ENCODE measurements around the gene SMAD9. TPM values are rescaled to one million over a fixed set of nuclear protein-coding genes. Genes with fewer than 3 reads are reported as not detected.
A peak's percentile ranks its signal among the peaks of the same experiment; 100 is the strongest.

SMAD9 gene
- total RNA-seq, 2 experiments from 2014 or later: 0.05 TPM; not detected in 1

GRCh38 chr13:36850790-36851438 lies 69.1 kb downstream of the SMAD9 start:
- intact Hi-C loops (cut with micrococcal nuclease): no loop called here
- no peaks in the 10 kb centered on the region for H3K4me1 Mint-ChIP-seq (ENCODE audit: low read depth)
- DNase-seq: peak; percentile 34
- CTCF ChIA-PET: interaction anchor here (0.6 kb wide), 1 partner anchor 18 kb away, joined by 3 read pairs; no protein-coding TSS in a partner anchor
- H3K4me3 Mint-ChIP-seq: no peak overlapping the region
- H3K27me3 Mint-ChIP-seq (ENCODE audit: low read depth): peaks cover 10% of the 10 kb centered on the region
- no peaks in the 10 kb centered on the region for H3K36me3 Mint-ChIP-seq (ENCODE audit: low read depth)
- no peaks in the 10 kb centered on the region for H3K9me3 Mint-ChIP-seq
- H3K27ac Mint-ChIP-seq: no peak overlapping the region

GRCh38 chr13:36848199-36848982 lies 71.6 kb downstream of the SMAD9 start:
- intact Hi-C loops (cut with micrococcal nuclease): no loop called here
- DNase-seq: peak; percentile 12
- Mint-ChIP-seq H3K9me3 (no peaks in the 10 kb centered on the region), H3K4me1 (ENCODE audit: low read depth) (no peaks in the 10 kb centered on the region), H3K4me3 (no peak overlapping the region), H3K27ac (no peak overlapping the region), H3K36me3 (ENCODE audit: low read depth) (no peaks in the 10 kb centered on the region), H3K27me3 (ENCODE audit: low read depth) (peaks cover 7% of the 10 kb centered on the region)
- CTCF ChIA-PET: interaction anchor here (0.7 to 1.1 kb wide), 5 partner anchors 10 to 86 kb away, joined by 3 read pairs; no protein-coding TSS in a partner anchor

- H3K4me3 Mint-ChIP-seq: no peak overlapping the region
- H3K36me3 Mint-ChIP-seq (ENCODE audit: low read depth): no peaks in the 10 kb centered on the region
- H3K4me1 Mint-ChIP-seq (ENCODE audit: low read depth): no peaks in the 10 kb centered on the region
- H3K27me3 Mint-ChIP-seq (ENCODE audit: low read depth): peaks cover 4% of the 10 kb centered on the region
- no peak for DNase-seq
- no peaks in the 10 kb centered on the region for H3K9me3 Mint-ChIP-seq
- no peak overlapping the region for H3K27ac Mint-ChIP-seq
- intact Hi-C loops (cut with micrococcal nuclease): no loop called here
- CTCF ChIA-PET: interaction anchor here (1.5 kb wide), 1 partner anchor 12 kb away, joined by 6 read pairs; no protein-coding TSS in a partner anchor
Measured at GRCh38 chr13:36847606-36848005, 72.4 kb downstream of the SMAD9 start.

- intact Hi-C loops (cut with micrococcal nuclease): loop anchor here (1.0 kb wide), 1 partner anchor 421 kb away; no protein-coding TSS in a partner anchor
- no peaks in the 10 kb centered on the region for H3K27me3 Mint-ChIP-seq (ENCODE audit: low read depth)
- CTCF ChIA-PET: interaction anchor here (0.9 to 1.0 kb wide), 2 partner anchors 420 to 422 kb away, joined by 3 read pairs; no protein-coding TSS in a partner anchor
- H3K4me1 Mint-ChIP-seq (ENCODE audit: low read depth): no peaks in the 10 kb centered on the region
- H3K4me3 Mint-ChIP-seq: no peak overlapping the region
- no peak overlapping the region for H3K27ac Mint-ChIP-seq
- no peaks in the 10 kb centered on the region for H3K9me3 Mint-ChIP-seq
- no peak for DNase-seq
- H3K36me3 Mint-ChIP-seq (ENCODE audit: low read depth): no peaks in the 10 kb centered on the region
Measured at GRCh38 chr13:36841391-36841790, 78.6 kb downstream of the SMAD9 start.

GRCh38 chr13:36840718-36841250 lies 79.3 kb downstream of the SMAD9 start:
- Mint-ChIP-seq H3K36me3 (ENCODE audit: low read depth) (no peaks in the 10 kb centered on the region), H3K4me3 (no peak overlapping the region), H3K9me3 (no peaks in the 10 kb centered on the region), H3K27ac (no peak overlapping the region), H3K27me3 (ENCODE audit: low read depth) (no peaks in the 10 kb centered on the region), H3K4me1 (ENCODE audit: low read depth) (no peaks in the 10 kb centered on the region)
- no peak for DNase-seq
- CTCF ChIA-PET: interaction anchor here (0.9 kb wide), 1 partner anchor 419 kb away, joined by 3 read pairs; no protein-coding TSS in a partner anchor
- intact Hi-C loops (cut with micrococcal nuclease): loop anchor here (1.0 kb wide), 1 partner anchor 420 kb away; no protein-coding TSS in a partner anchor

GRCh38 chr13:36839981-36840380 lies 80.1 kb downstream of the SMAD9 start:
- Mint-ChIP-seq H3K27me3 (ENCODE audit: low read depth) (no peaks in the 10 kb centered on the region), H3K9me3 (no peaks in the 10 kb centered on the region), H3K27ac (no peak overlapping the region), H3K36me3 (ENCODE audit: low read depth) (no peaks in the 10 kb centered on the region), H3K4me3 (no peak overlapping the region), H3K4me1 (ENCODE audit: low read depth) (peaks cover 2% of the 10 kb centered on the region)
- DNase-seq: no peak
- CTCF ChIA-PET: no interaction called here
- intact Hi-C loops (cut with micrococcal nuclease): no loop called here

- Mint-ChIP-seq H3K27me3 (ENCODE audit: low read depth) (no peaks in the 10 kb centered on the region), H3K36me3 (ENCODE audit: low read depth) (no peaks in the 10 kb centered on the region), H3K4me3 (no peak overlapping the region), H3K4me1 (ENCODE audit: low read depth) (peaks cover 3% of the 10 kb centered on the region), H3K9me3 (no peaks in the 10 kb centered on the region), H3K27ac (no peak overlapping the region)
- intact Hi-C loops (cut with micrococcal nuclease): no loop called here
- no peak for DNase-seq
- CTCF ChIA-PET: no interaction called here
Measured at GRCh38 chr13:36839281-36839680, 80.8 kb downstream of the SMAD9 start.

- CTCF ChIA-PET: no interaction called here
- H3K4me3 Mint-ChIP-seq: no peak overlapping the region
- H3K27me3 Mint-ChIP-seq (ENCODE audit: low read depth): no peaks in the 10 kb centered on the region
- no peaks in the 10 kb centered on the region for H3K36me3 Mint-ChIP-seq (ENCODE audit: low read depth)
- no peaks in the 10 kb centered on the region for H3K9me3 Mint-ChIP-seq
- no peak for DNase-seq
- H3K4me1 Mint-ChIP-seq (ENCODE audit: low read depth): peaks cover 3% of the 10 kb centered on the region
- no peak overlapping the region for H3K27ac Mint-ChIP-seq
- intact Hi-C loops (cut with micrococcal nuclease): no loop called here
Measured at GRCh38 chr13:36837354-36838092, 82.5 kb downstream of the SMAD9 start.

- no peaks in the 10 kb centered on the region for H3K27me3 Mint-ChIP-seq (ENCODE audit: low read depth)
- no peak for DNase-seq
- H3K4me1 Mint-ChIP-seq (ENCODE audit: low read depth): peaks cover 3% of the 10 kb centered on the region
- CTCF ChIA-PET: no interaction called here
- no peaks in the 10 kb centered on the region for H3K9me3 Mint-ChIP-seq
- peaks cover 6% of the 10 kb centered on the region for H3K36me3 Mint-ChIP-seq (ENCODE audit: low read depth)
- H3K27ac Mint-ChIP-seq: no peak overlapping the region
- H3K4me3 Mint-ChIP-seq: no peak overlapping the region
- intact Hi-C loops (cut with micrococcal nuclease): loop anchor here (1.0 kb wide), 1 partner anchor 14 kb away; no protein-coding TSS in a partner anchor
Measured at GRCh38 chr13:36834299-36834698, 85.7 kb downstream of the SMAD9 start.

- Mint-ChIP-seq H3K36me3 (ENCODE audit: low read depth) (peaks cover 17% of the 10 kb centered on the region), H3K4me1 (ENCODE audit: low read depth) (peaks cover 3% of the 10 kb centered on the region), H3K4me3 (no peak overlapping the region), H3K9me3 (no peaks in the 10 kb centered on the region), H3K27me3 (ENCODE audit: low read depth) (no peaks in the 10 kb centered on the region), H3K27ac (no peak overlapping the region)
- CTCF ChIA-PET: no interaction called here
- intact Hi-C loops (cut with micrococcal nuclease): no loop called here
- no peak for DNase-seq
Measured at GRCh38 chr13:36831291-36831690, 88.7 kb downstream of the SMAD9 start.

GRCh38 chr13:36829753-36830152 lies 90.3 kb downstream of the SMAD9 start:
- Mint-ChIP-seq H3K4me3 (no peak overlapping the region), H3K27ac (no peak overlapping the region), H3K27me3 (ENCODE audit: low read depth) (no peaks in the 10 kb centered on the region), H3K9me3 (no peaks in the 10 kb centered on the region), H3K4me1 (ENCODE audit: low read depth) (peaks cover 3% of the 10 kb centered on the region), H3K36me3 (ENCODE audit: low read depth) (peaks cover 22% of the 10 kb centered on the region)
- intact Hi-C loops (cut with micrococcal nuclease): no loop called here
- CTCF ChIA-PET: interaction anchor here (1.0 to 1.2 kb wide), 2 partner anchors 9 to 29 kb away, joined by 3 to 4 read pairs; no protein-coding TSS in a partner anchor
- DNase-seq: no peak

GRCh38 chr13:36822785-36823184 lies 97.3 kb downstream of the SMAD9 start:
- intact Hi-C loops (cut with micrococcal nuclease): no loop called here
- H3K27me3 Mint-ChIP-seq (ENCODE audit: low read depth): no peaks in the 10 kb centered on the region
- CTCF ChIA-PET: interaction anchor here (0.6 to 0.9 kb wide), 2 partner anchors 13 to 263 kb away, joined by 3 read pairs; no protein-coding TSS in a partner anchor
- H3K4me1 Mint-ChIP-seq (ENCODE audit: low read depth): peaks cover 50% of the 10 kb centered on the region
- DNase-seq: no peak
- H3K36me3 Mint-ChIP-seq (ENCODE audit: low read depth): peaks cover 9% of the 10 kb centered on the region
- H3K27ac Mint-ChIP-seq: no peak overlapping the region
- H3K9me3 Mint-ChIP-seq: no peaks in the 10 kb centered on the region
- H3K4me3 Mint-ChIP-seq: no peak overlapping the region

Data from activated naive CD4-positive, alpha-beta T cell treated with anti-CD3 and anti-CD28 coated beads for 36 hours (primary cell).